NCI-H2227 (cell line): ENCODE data around the gene FILIP1.
A peak's percentile ranks its signal among the peaks of the same experiment; 100 is the strongest.

ENCODE experiments used
- DNase-seq: peaks from one replicate; lab custom pipeline; 2025; ENCODE audit not compliant: unreplicated experiment; lab: John Stamatoyannopoulos, UW

The FILIP1 gene

GRCh38 chr6:75272145-75272840 is 221.3 kb downstream of the FILIP1 start:
- no peak for DNase-seq

- DNase-seq: no peak
Measured at GRCh38 chr6:75268988-75269354, 224.6 kb downstream of the FILIP1 start.

- no peak for DNase-seq
Measured at GRCh38 chr6:75268121-75268987, 225.2 kb downstream of the FILIP1 start.

- DNase-seq: no peak
Measured at GRCh38 chr6:75267461-75267860, 226.1 kb downstream of the FILIP1 start.

GRCh38 chr6:75266716-75267291 is 226.8 kb downstream of the FILIP1 start:
- DNase-seq: peak; percentile 36

- DNase-seq: no peak
Measured at GRCh38 chr6:75263401-75263750, 230.2 kb downstream of the FILIP1 start.

GRCh38 chr6:75262716-75263400 is 230.7 kb downstream of the FILIP1 start:
- no peak for DNase-seq

- DNase-seq: no peak
Measured at GRCh38 chr6:75261299-75261698, 232.3 kb downstream of the FILIP1 start.

GRCh38 chr6:75257343-75258087 is 236.1 kb downstream of the FILIP1 start:
- no peak for DNase-seq

GRCh38 chr6:75250552-75250951 is 243.0 kb downstream of the FILIP1 start:
- DNase-seq: no peak

GRCh38 chr6:75249837-75250236 is 243.8 kb downstream of the FILIP1 start:
- no peak for DNase-seq

GRCh38 chr6:75246386-75246785 is 247.2 kb downstream of the FILIP1 start:
- DNase-seq: no peak

GRCh38 chr6:75244063-75244584 is 249.5 kb downstream of the FILIP1 start:
- peak; percentile 26 for DNase-seq

GRCh38 chr6:75243333-75244062 is 250.1 kb downstream of the FILIP1 start, which contains the start of gene COX7A2:
COX7A2 (minus strand) TSS chr6:75243801; CDS start chr6:75243734, 67 bp downstream.
- peak; percentile 95 for DNase-seq
